Glutamatergic neuron (in vitro differentiated cells): ENCODE data around the gene SLIT1. TPM values are rescaled to one million over a fixed set of nuclear protein-coding genes. Genes with fewer than 3 reads are reported as not detected.

Experiments
- DNase-seq: peaks from one replicate; pipeline ENCODE4 v3.0.0; 2022
- H3K27ac Mint-ChIP-seq: one replicate; pipeline ENCODE4 v1.8.0; 2020; ENCODE audit warnings: mild to moderate bottlenecking, mixed read lengths, inconsistent platforms; ENCODE audit not compliant: unreplicated experiment
- H3K27me3 Mint-ChIP-seq: one replicate; pipeline ENCODE4 v1.8.0; 2020; ENCODE audit warnings: mild to moderate bottlenecking, moderate library complexity, mixed read lengths, inconsistent platforms; ENCODE audit not compliant: unreplicated experiment
- H3K36me3 Mint-ChIP-seq: one replicate; pipeline ENCODE4 v1.8.0; 2020; ENCODE audit warnings: mild to moderate bottlenecking, mixed read lengths, inconsistent platforms; ENCODE audit not compliant: unreplicated experiment
- H3K4me1 Mint-ChIP-seq: one replicate; pipeline ENCODE4 v1.8.0; 2020; ENCODE audit warnings: mild to moderate bottlenecking, low read depth, mixed read lengths, inconsistent platforms; ENCODE audit not compliant: unreplicated experiment
- H3K4me3 Mint-ChIP-seq: one replicate; pipeline ENCODE4 v1.8.0; 2020; ENCODE audit warnings: mild to moderate bottlenecking, mixed read lengths, inconsistent platforms; ENCODE audit not compliant: unreplicated experiment
- H3K9me3 Mint-ChIP-seq: one replicate; pipeline ENCODE4 v1.8.0; 2020; ENCODE audit warnings: mild to moderate bottlenecking, moderate library complexity, mixed read lengths, inconsistent platforms; ENCODE audit not compliant: unreplicated experiment
- total RNA-seq: library from RNA; stranded (reverse); fragmentation: NEBNext Ultra II Directional; extraction: Animal tissue kit (Norgen Biotek cat#: 25700); gene quantifications from one replicate; pipeline ENCODE4 v1.2.1, GENCODE V29; 2021; ENCODE audit not compliant: unreplicated experiment
- TF ChIP-seq, protein P1 (sequence below): fragments of 200-600 bp; sonication (generic); IDR thresholded peaks from one replicate; pipeline ENCODE4 v1.5.0; 2021; ENCODE audit not compliant: partially characterized antibody, unreplicated experiment

Gene SLIT1
- total RNA-seq, 1 donor from 2014 or later: 11.3 TPM

GRCh38 chr10:96968682-96969423 is 216.9 kb downstream of the SLIT1 start:
- Mint-ChIP-seq H3K27ac (no peak overlapping the region), H3K4me1 (peaks cover 4% of the 10 kb centered on the region), H3K36me3 (no peaks in the 10 kb centered on the region), H3K4me3 (no peak overlapping the region), H3K9me3 (peaks cover 2% of the 10 kb centered on the region), H3K27me3 (no peaks in the 10 kb centered on the region)
- no peak for DNase-seq
- TF ChIP-seq, protein P1, sequence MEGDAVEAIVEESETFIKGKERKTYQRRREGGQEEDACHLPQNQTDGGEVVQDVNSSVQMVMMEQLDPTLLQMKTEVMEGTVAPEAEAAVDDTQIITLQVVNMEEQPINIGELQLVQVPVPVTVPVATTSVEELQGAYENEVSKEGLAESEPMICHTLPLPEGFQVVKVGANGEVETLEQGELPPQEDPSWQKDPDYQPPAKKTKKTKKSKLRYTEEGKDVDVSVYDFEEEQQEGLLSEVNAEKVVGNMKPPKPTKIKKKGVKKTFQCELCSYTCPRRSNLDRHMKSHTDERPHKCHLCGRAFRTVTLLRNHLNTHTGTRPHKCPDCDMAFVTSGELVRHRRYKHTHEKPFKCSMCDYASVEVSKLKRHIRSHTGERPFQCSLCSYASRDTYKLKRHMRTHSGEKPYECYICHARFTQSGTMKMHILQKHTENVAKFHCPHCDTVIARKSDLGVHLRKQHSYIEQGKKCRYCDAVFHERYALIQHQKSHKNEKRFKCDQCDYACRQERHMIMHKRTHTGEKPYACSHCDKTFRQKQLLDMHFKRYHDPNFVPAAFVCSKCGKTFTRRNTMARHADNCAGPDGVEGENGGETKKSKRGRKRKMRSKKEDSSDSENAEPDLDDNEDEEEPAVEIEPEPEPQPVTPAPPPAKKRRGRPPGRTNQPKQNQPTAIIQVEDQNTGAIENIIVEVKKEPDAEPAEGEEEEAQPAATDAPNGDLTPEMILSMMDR: no peak

- no peaks in the 10 kb centered on the region for H3K36me3 Mint-ChIP-seq
- no peak for DNase-seq
- H3K27ac Mint-ChIP-seq: no peak overlapping the region
- TF ChIP-seq, protein P1: no peak
- no peak overlapping the region for H3K4me3 Mint-ChIP-seq
- H3K27me3 Mint-ChIP-seq: no peaks in the 10 kb centered on the region
- peaks cover 4% of the 10 kb centered on the region for H3K4me1 Mint-ChIP-seq
- H3K9me3 Mint-ChIP-seq: peaks cover 3% of the 10 kb centered on the region
Observed at GRCh38 chr10:96967847-96968246, 217.9 kb downstream of the SLIT1 start.

GRCh38 chr10:96964131-96964530 is 221.6 kb downstream of the SLIT1 start:
- DNase-seq: no peak
- peaks cover 1% of the 10 kb centered on the region for H3K9me3 Mint-ChIP-seq
- TF ChIP-seq, protein P1: no peak
- H3K36me3 Mint-ChIP-seq: no peaks in the 10 kb centered on the region
- H3K27ac Mint-ChIP-seq: no peak overlapping the region
- no peaks in the 10 kb centered on the region for H3K27me3 Mint-ChIP-seq
- H3K4me1 Mint-ChIP-seq: peaks cover 4% of the 10 kb centered on the region
- H3K4me3 Mint-ChIP-seq: no peak overlapping the region

GRCh38 chr10:96960872-96961271 is 224.9 kb downstream of the SLIT1 start:
- no peak for DNase-seq
- Mint-ChIP-seq H3K4me1 (peaks cover 8% of the 10 kb centered on the region), H3K36me3 (no peaks in the 10 kb centered on the region), H3K27me3 (no peaks in the 10 kb centered on the region), H3K9me3 (peaks cover 1% of the 10 kb centered on the region), H3K4me3 (no peak overlapping the region), H3K27ac (no peak overlapping the region)
- TF ChIP-seq, protein P1: no peak

DNA sequence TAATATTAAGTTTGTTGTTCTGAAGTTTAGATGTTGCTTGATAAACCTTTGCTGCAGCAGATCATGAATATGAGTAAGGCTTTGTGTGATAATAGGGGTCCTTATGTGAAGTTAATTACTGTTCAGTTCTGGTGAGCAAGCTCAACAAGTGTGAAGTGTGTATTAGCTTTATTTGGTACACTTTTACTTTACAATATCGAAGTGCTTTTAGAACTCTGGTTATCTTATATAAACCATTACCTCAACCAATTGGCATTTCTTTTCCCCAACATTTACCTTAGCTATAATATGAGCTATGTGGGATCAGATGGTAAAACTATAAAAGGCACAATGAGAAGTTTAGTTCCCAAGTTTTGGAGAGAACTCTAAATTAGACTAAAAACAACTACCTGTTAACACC is 226.0 kb downstream of the SLIT1 start:
- DNase-seq: no peak
- TF ChIP-seq, protein P1: no peak
- Mint-ChIP-seq H3K4me1 (peaks cover 19% of the 10 kb centered on the region), H3K9me3 (peaks cover 1% of the 10 kb centered on the region), H3K36me3 (no peaks in the 10 kb centered on the region), H3K27me3 (peaks cover 3% of the 10 kb centered on the region), H3K4me3 (no peak overlapping the region), H3K27ac (no peak overlapping the region)
